A673 (cell line): Measurements from ENCODE around the gene SLPI. TPM values are rescaled to one million over a fixed set of nuclear protein-coding genes. Genes with fewer than 3 reads are reported as not detected.

Experiments used
- BruUV-seq: library from RNA; stranded (reverse); fragments of 400-500 nt; replicated peaks from 2 replicates; lab custom pipeline; 2021; lab: Mats Ljungman, UMichigan
- CTCF ChIA-PET: fragments of 300-600 bp; sonication (Branson Sonifier 250); formaldehyde crosslinking; loops from one replicate; lab custom pipeline; 2022; ENCODE audit warnings: antibody characterized with exemption; lab: Charles Lee
- POLR2A ChIA-PET: fragments of 300-600 bp; sonication (Branson Sonifier 250); formaldehyde crosslinking; loops from one replicate; lab custom pipeline; 2022; ENCODE audit warnings: antibody characterized with exemption; ENCODE audit not compliant: low non-redundant PET; lab: Charles Lee
- DNase-seq: peaks from one replicate; pipeline ENCODE4 v3.0.0-alpha.2; 2015; ENCODE audit warnings: low spot score
- H3K27ac ChIP-seq: fragments of 200-600 bp; sonication (generic); 2 replicates; pipeline ENCODE4 v1.5.1; 2016; ENCODE audit warnings: mixed run types, low read depth, mild to moderate bottlenecking, mixed read lengths, antibody characterized with exemption, low read length; ENCODE audit not compliant: poor library complexity, severe bottlenecking
- H3K27me3 ChIP-seq: fragments of 200-600 bp; sonication (generic); replicated peaks from 2 replicates; pipeline ENCODE4 v1.6.1; 2017; ENCODE audit warnings: mixed run types, low read depth, mild to moderate bottlenecking, mixed read lengths, antibody characterized with exemption, low read length; ENCODE audit not compliant: insufficient read depth, poor library complexity
- H3K36me3 ChIP-seq: fragments of 200-600 bp; sonication (generic); 2 replicates; pipeline ENCODE4 v1.6.1; 2016; ENCODE audit warnings: mixed run types, mild to moderate bottlenecking, mixed read lengths, antibody characterized with exemption, low read length; ENCODE audit not compliant: insufficient read depth, poor library complexity, severe bottlenecking
- H3K4me1 ChIP-seq: fragments of 200-600 bp; sonication (generic); 2 replicates; pipeline ENCODE4 v1.6.1; 2017; ENCODE audit warnings: mixed run types, mild to moderate bottlenecking, mixed read lengths, antibody characterized with exemption, low read length; ENCODE audit not compliant: insufficient read depth, poor library complexity, severe bottlenecking
- H3K4me3 ChIP-seq: fragments of 200-600 bp; sonication (generic); 2 replicates; pipeline ENCODE4 v1.5.1; 2016; ENCODE audit warnings: low read depth, mixed run types, mild to moderate bottlenecking, mixed read lengths, low read length; ENCODE audit not compliant: poor library complexity, severe bottlenecking
- H3K9me3 ChIP-seq: fragments of 200-600 bp; sonication (generic); 2 replicates; pipeline ENCODE4 v1.6.1; 2016; ENCODE audit warnings: mixed run types, low read depth, mild to moderate bottlenecking, mixed read lengths, antibody characterized with exemption, low read length; ENCODE audit not compliant: poor library complexity, severe bottlenecking
- CTCF ChIP-seq: fragments of 300-800, 200-600 bp; sonication (generic); conservative IDR thresholded peaks from 2 replicates; pipeline ENCODE4 v1.5.1; 2017; ENCODE audit warnings: low read depth, mild to moderate bottlenecking, antibody characterized with exemption, low read length, moderate library complexity, mixed read lengths
- EZH2 ChIP-seq: fragments of 200-600 bp; sonication (generic); IDR thresholded peaks from 2 replicates; pipeline ENCODE4 v1.6.1; 2017; ENCODE audit warnings: borderline replicate concordance, low read depth, mild to moderate bottlenecking, mixed read lengths, antibody characterized with exemption, low read length; ENCODE audit not compliant: poor library complexity, severe bottlenecking
- intact Hi-C: fragments of 100-400 bp; cut with micrococcal nuclease; formaldehyde crosslinking; loops from one replicate; pipeline ENCODE4 v1.10.0; 2022; ENCODE audit not compliant: unreplicated experiment
- total RNA-seq: library from RNA; stranded (reverse); gene quantifications from 2 replicates; pipeline ENCODE4 v1.2.3, GENCODE V29; 2021

Gene SLPI
- total RNA-seq, 1 experiment from 2014 or later: not detected

DNA sequence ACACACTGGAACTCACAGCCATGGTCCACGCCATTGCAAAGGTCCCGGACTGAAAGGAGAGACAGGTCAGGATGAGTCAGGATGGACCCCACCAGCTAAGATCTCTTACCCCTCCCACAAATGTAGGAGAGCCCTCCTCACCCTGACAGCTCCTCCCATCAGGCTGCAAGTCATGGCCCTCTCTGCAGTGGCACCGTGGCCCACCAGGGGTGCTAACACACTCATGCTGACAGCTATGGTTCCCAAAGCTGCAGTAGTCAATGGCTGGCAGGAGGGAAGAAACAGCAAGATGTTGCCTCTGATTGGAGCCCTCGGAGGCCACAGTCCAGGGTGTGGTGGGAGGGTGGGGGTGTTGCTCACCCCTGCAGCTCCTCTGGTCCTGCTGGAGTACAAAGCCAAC is 46.6 kb upstream of the SLPI start:
- peaks cover 30% of the 10 kb centered on the region for H3K4me1 ChIP-seq
- no TSS peak for BruUV-seq
- H3K27ac ChIP-seq: no peak overlapping the region
- intact Hi-C loops: no loop called here
- DNase-seq: peak; percentile 79
- H3K9me3 ChIP-seq: no peaks in the 10 kb centered on the region
- H3K4me3 ChIP-seq: no peak overlapping the region
- TF ChIP-seq CTCF (peak; percentile 60), EZH2 (no peak)
- no peaks in the 10 kb centered on the region for H3K36me3 ChIP-seq
- ChIA-PET CTCF (interaction anchor here (0.7 to 1.7 kb wide), 5 partner anchors 10 to 257 kb away, joined by 3 to 14 read pairs (median 4); no protein-coding TSS in a partner anchor), POLR2A (no interaction called here)
- no peaks in the 10 kb centered on the region for H3K27me3 ChIP-seq

DNA sequence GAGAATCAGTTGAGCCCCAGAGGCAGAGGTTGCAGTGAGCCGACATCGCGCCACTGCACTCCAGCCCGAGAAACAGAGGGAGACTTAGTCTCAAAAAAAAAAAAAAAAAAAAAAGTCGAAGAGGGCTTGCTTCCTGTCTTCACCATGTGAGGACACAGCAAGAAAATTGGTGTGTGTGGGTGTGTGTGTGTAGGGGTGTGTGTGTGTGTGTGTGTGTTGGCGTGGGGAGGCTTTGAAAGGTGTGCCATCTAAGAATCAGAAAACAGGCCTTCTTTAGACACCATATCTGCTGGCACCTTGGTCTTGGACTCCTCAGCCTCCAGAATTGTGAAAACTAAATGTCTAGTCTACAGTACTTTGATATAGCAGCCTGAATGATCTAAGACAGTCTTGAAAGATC is 45.4 kb upstream of the SLPI start:
- peaks cover 30% of the 10 kb centered on the region for H3K4me1 ChIP-seq
- intact Hi-C loops: no loop called here
- ChIA-PET CTCF (interaction anchor here (0.7 kb wide), 1 partner anchor 18 kb away, joined by 6 read pairs; no protein-coding TSS in a partner anchor), POLR2A (interaction anchor here (0.7 kb wide), 1 partner anchor 367 kb away, joined by 3 read pairs; no protein-coding TSS in a partner anchor)
- no peaks in the 10 kb centered on the region for H3K27me3 ChIP-seq
- H3K4me3 ChIP-seq: no peak overlapping the region
- TF ChIP-seq EZH2: no peak
- no peak for TF ChIP-seq CTCF
- no peaks in the 10 kb centered on the region for H3K9me3 ChIP-seq
- DNase-seq: no peak
- no peaks in the 10 kb centered on the region for H3K36me3 ChIP-seq
- BruUV-seq: no TSS peak
- no peak overlapping the region for H3K27ac ChIP-seq

- no peaks in the 10 kb centered on the region for H3K36me3 ChIP-seq
- no peaks in the 10 kb centered on the region for H3K9me3 ChIP-seq
- no peak for DNase-seq
- no TSS peak for BruUV-seq
- peaks cover 24% of the 10 kb centered on the region for H3K4me1 ChIP-seq
- ChIA-PET POLR2A (no interaction called here), CTCF (no interaction called here)
- intact Hi-C loops: no loop called here
- H3K27ac ChIP-seq: no peak overlapping the region
- peaks cover 4% of the 10 kb centered on the region for H3K27me3 ChIP-seq
- TF ChIP-seq EZH2 (no peak), CTCF (no peak)
- H3K4me3 ChIP-seq: no peak overlapping the region
Observed at GRCh38 chr20:45297786-45298497, 43.6 kb upstream of the SLPI start.
